ENCODE results near the gene CDH13.

Gene CDH13

GRCh38 chr16:83833921-83834320 is 1207.2 kb downstream of the CDH13 start:
- no peak for DNase-seq (ENCODE audit: low read depth in 1 of 2, low spot score in 1 of 2)
- no peak overlapping the region for H3K27ac ChIP-seq (replicated peaks)
- H3K4me3 ChIP-seq (replicated peaks; ENCODE audit: insufficient read depth, low read length), result no peak overlapping the region
- no peak for TF ChIP-seq REST (IDR thresholded peaks at IDR 0.05; ENCODE audit: insufficient replicate concordance, low read depth)
- no peak for TF ChIP-seq GABPA (IDR thresholded peaks at IDR 0.05; ENCODE audit: low read depth)
- no peak for TF ChIP-seq CTCF (IDR thresholded peaks at IDR 0.05; ENCODE audit: insufficient read depth, low read length)
- TF ChIP-seq POLR2AphosphoS5 (IDR thresholded peaks at IDR 0.05; ENCODE audit: low read depth), result no peak
- TF ChIP-seq SPI1 (IDR thresholded peaks at IDR 0.05; ENCODE audit: borderline replicate concordance, low read depth), result no peak
- H3K27me3 ChIP-seq (ENCODE audit: insufficient read depth, poor library complexity, severe bottlenecking), result no peaks in the 10 kb centered on the region

GRCh38 chr16:83835586-83836566 is 1209.1 kb downstream of the CDH13 start:
- Histone ChIP-seq H3K4me3 (replicated peaks; ENCODE audit: insufficient read depth, low read length) (no peak overlapping the region), H3K27me3 (ENCODE audit: insufficient read depth, poor library complexity, severe bottlenecking) (no peaks in the 10 kb centered on the region), H3K27ac (replicated peaks) (no peak overlapping the region)
- no peak for DNase-seq (ENCODE audit: low read depth in 1 of 2, low spot score in 1 of 2)
- TF ChIP-seq REST (IDR thresholded peaks at IDR 0.05; ENCODE audit: insufficient replicate concordance, low read depth) (no peak), POLR2AphosphoS5 (IDR thresholded peaks at IDR 0.05; ENCODE audit: low read depth) (no peak), CTCF (IDR thresholded peaks at IDR 0.05; ENCODE audit: insufficient read depth, low read length) (no peak), SPI1 (IDR thresholded peaks at IDR 0.05; ENCODE audit: borderline replicate concordance, low read depth) (no peak), GABPA (IDR thresholded peaks at IDR 0.05; ENCODE audit: low read depth) (no peak)

- Histone ChIP-seq H3K27me3 (ENCODE audit: insufficient read depth, poor library complexity, severe bottlenecking) (no peaks in the 10 kb centered on the region), H3K4me3 (replicated peaks; ENCODE audit: insufficient read depth, low read length) (no peak overlapping the region), H3K27ac (replicated peaks) (no peak overlapping the region)
- no peak for DNase-seq (ENCODE audit: low read depth in 1 of 2, low spot score in 1 of 2)
- no peak for TF ChIP-seq SPI1 (IDR thresholded peaks at IDR 0.05; ENCODE audit: borderline replicate concordance, low read depth)
- TF ChIP-seq POLR2AphosphoS5 (IDR thresholded peaks at IDR 0.05; ENCODE audit: low read depth), result no peak
- no peak for TF ChIP-seq GABPA (IDR thresholded peaks at IDR 0.05; ENCODE audit: low read depth)
- TF ChIP-seq REST (IDR thresholded peaks at IDR 0.05; ENCODE audit: insufficient replicate concordance, low read depth), result no peak
- no peak for TF ChIP-seq CTCF (IDR thresholded peaks at IDR 0.05; ENCODE audit: insufficient read depth, low read length)
Measured at GRCh38 chr16:83837566-83837965, 1210.8 kb downstream of the CDH13 start.
